ENCODE results near the gene FOXN1.
A peak's percentile ranks its signal among the peaks of the same experiment; 100 is the strongest.

The FOXN1 gene

DNA sequence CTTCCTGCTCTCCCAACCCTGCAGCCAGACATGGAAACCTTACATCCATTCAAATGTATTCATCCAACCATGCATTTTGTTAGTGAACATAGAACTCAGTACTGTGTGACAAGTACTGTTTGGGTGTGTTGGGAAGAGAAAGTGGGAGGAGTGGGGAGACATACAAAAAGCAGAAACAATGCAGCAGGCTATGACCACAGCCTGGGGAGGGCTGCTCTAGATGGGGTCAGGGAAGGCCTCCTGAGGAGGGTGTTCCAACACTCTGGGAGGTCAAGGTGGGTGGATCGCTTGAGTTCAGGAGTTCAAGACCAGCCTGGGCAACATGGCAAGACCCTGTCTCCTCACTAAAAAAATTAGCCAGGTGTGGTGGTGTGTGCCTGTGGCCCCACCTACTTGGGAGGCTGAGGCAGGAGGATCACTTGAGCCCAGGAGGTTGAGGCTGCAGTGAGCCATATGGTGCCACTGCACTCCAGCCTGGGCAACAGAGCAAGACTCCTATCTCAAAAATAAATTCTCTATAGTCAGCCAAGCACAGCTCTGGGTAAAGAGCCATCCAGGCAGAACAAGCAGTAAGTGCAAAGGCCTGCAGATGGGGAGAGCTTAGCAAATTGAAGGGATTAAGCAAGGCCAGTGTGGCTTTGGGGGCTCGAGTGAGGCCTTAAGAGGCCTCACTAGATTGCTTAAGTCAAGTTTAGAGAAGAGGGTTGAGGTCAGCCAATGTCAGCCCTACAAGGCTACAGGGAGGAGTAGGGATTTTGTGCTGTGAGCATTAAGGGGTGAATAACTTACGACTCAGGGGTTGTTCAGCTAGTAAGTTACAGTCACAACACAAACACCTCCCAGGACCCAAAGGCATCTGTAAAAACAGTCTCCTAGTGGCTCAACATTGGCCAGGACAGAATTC is 27.2 kb upstream of the FOXN1 start:
- DNase-seq (ENCODE audit: low spot score) = no peak

DNA sequence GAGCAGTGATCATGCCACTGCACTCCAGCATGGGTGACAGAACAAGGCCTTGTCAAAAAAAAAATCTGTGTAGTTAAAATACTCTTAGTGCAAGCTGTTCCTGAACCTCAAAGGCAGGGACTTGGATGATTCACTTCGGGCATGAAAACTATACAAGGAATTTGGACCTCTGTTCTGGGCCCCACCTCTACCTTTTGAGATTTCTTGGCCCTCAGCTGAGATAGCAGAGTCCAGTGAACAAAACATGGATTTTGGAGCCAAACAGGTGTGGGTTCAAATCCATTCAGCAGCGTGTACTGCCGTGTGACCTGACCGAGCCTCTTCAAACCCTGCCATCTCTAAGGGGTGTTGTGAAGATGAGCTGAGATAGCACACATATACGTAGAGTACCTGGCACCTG is 25.9 kb upstream of the FOXN1 start:
- no peak for DNase-seq (ENCODE audit: low spot score)

DNA sequence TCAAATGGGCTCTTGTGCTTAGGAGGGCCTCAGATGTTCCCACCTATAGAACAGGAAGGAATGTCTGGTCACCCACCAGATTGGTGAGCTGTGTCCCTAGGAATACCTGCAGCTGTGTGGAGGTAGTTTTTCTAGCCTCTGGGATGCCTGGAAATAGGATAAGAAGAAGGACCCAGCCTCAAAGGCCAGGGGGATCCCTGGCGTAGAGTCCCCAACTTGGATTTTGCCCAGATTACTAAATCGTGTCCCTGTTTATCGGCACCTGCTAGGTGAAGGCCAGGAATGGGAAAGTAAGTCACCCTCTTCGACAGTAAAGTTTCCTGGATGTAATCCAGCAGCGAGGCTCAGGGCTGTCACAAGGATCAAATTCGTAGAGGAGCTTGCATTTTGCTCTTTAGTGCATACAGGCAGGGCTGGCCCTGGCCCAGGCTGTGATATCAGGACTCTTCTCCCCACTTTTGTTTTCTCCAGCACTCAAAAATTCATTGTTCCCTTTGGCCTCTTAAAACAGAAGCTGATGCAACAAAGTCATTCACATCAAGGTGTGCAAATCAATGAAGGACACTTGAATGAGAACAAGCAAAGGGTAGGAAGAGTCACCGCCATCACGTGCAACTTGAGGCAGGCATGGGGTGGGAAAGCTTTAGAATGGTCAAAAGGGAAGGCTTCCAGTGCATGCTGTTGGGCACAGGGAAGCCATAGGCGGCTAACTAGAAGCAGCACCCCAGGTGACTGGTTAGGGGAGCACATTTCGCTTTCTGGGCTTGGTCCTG is 25.2 kb upstream of the FOXN1 start:
- DNase-seq (ENCODE audit: low spot score) = no peak

DNA sequence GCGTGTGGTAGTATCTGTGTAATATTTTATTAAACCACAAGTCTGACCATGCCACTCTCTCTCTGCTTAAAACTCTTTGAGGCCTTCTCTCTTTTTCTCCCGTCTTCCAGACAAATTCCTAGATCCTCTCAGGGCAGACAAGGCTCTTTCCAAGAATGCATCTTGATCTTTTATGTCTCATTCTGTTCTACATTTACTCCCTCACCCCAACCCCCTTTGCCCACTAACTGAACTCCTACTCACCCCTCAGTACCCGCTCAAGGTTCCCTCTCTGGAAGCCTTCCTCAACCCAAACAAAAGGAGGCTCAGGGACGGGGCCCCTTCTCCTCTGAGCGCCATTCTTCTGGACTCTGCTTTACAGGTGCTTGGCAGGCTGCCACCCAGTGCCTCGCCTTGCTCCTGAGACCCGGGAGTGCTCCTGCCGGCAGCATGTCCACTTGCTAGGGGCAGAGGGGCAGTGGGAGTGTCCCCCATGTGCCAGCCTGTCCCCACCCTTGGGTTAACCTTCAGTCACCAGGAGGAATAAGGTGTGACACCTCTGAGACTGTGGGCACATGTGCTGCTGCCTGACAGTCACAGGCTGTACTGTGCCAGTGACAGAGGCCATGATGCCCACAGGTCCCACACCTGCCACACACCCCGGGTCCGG is 23.5 kb upstream of the FOXN1 start:
- DNase-seq (ENCODE audit: low spot score) = no peak

DNA sequence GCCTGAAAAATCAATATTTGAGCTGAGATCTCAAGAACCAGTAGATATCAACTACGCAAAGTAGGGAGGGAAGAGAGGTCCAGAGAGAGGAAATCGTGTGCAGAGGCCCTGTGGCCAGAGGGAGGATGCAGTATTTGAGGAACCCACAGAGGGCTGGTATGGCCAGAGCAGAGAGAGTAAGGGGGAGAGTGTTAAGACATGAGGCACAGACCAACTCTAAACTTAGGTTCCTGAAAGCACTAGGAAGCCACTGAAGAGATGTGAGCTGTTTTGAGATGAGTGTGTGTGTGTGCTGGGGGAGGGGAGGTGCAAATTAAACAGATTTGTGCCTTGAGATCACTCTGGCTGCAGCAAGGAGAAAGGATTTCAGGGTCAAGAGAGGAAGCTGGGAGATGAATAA is 21.9 kb upstream of the FOXN1 start:
- no peak for DNase-seq (ENCODE audit: low spot score)

DNA sequence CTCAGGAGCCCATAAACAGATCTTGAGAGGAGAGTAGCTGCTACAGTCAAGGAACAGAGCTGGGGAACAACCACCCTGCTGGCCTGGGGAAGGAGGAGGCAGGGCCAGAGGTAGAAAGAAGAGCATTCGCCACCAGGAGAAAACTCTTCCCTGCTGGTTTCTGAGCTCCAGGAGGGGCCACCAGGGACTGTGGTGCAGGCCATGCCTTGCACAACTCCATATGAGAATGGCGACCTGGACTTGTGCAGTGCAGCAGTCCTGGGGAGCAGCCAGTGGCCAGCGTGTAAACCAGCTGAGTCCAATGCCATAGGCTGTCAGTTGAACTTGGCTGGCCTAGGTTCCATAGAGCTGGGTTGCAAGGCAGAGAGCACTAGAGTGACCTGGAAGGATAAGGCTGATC is 21.1 kb upstream of the FOXN1 start:
- no peak for DNase-seq (ENCODE audit: low spot score)

DNA sequence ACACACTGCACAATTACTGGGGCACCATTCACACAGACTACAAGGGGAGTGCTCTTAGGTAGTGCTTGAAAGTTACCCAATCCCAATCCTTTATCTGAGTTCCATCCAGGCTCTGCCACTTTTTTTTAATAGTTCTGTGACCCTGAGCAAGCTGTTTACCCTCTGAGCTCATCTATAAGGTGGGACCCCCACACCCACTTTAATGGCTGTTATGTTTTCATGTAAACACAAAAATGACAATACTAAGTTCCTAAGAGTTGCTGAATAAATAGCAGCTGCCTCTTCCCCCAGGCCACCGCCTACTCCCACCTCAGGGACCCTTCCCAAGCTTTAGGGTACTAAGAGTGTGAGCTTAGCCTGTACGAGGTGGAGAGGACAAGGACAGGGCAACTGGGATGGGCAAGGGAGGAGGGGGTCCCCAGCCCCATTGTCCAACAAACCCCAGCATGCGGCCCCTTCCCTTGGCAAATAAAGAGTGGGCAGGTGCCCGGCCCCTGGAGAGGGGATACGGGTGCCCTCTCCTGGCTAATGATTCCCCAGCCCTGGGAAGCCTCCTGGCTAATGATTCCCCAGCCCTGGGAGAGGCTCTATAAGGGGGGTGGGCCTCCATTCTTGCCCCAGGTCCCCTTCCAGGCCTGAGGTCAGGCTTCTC is 18.1 kb upstream of the FOXN1 start:
- DNase-seq (ENCODE audit: low spot score) = no peak

DNA sequence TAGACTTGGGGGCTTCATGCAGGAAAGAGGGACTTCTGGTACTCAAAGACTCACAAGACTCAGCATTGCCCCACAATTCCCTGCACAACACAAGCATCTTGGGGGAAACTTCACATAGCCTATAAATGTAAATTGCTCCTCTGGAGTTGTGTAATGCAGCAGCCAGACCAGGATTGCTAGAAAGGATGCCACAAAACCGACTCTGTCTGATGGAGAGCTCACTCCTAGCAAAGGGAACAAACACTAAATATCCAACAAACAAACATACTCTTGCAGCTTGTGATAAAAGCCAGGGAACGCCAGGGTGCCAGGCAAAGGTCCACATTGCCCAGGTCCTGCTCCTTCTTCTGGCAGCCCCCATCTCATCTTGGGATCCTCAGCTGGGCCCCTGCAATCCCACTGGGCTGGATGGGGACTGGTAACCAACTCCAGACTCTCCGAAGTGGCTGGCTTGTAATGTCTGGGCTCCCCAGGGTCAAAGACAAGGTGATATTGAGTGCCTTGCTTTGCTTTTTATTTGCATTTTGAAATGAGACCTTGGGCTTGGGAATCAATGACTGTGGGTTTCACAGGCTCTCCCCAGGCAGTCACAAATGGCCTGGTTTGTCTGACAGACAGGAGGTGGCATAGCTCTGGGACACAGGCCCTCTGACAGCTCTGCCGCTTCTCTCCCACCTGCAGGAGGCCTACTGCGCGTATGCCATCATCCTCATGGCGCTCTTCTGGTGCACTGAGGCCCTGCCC is 17.4 kb upstream of the FOXN1 start:
- no peak for DNase-seq (ENCODE audit: low spot score)

DNA sequence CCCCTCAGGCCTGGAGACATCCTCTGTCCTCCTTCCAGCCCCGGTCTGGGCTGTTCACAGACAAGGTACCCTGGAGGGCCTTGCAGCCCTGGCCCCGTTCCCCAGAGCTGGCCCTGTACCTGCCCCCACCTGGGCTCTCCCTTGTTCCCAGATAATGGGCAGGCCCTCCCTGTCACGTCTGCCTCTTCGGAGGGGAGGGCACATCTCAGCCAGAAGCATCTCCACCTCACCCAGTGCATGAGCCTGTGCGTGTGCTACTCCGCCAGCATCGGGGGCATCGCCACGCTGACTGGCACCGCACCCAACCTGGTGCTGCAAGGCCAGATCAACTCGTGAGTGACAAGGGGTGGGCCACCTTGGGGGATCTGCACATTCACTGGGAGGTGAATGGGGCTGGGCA is 14.9 kb upstream of the FOXN1 start:
- DNase-seq (ENCODE audit: low spot score) = no peak

DNA sequence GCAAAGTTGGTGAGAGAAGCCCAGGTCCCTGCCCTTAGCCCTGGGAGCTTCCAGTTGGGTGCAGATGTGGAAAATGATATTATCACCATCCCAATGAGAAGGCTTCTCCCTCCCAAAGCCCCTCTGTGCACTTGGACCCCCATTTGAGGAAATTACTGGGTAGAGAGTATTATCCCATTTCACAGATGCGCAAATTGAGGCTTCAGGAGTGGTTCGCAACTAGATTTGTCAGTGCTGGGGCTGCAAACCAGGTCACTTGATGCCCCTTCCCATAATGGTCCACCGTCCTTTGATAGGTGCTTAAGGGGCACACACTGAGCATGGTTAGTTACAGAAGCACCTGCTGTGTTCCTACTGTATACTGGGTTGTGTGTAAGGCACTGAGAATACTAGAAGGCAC is 14.3 kb upstream of the FOXN1 start:
- DNase-seq (ENCODE audit: low spot score) = no peak

DNA sequence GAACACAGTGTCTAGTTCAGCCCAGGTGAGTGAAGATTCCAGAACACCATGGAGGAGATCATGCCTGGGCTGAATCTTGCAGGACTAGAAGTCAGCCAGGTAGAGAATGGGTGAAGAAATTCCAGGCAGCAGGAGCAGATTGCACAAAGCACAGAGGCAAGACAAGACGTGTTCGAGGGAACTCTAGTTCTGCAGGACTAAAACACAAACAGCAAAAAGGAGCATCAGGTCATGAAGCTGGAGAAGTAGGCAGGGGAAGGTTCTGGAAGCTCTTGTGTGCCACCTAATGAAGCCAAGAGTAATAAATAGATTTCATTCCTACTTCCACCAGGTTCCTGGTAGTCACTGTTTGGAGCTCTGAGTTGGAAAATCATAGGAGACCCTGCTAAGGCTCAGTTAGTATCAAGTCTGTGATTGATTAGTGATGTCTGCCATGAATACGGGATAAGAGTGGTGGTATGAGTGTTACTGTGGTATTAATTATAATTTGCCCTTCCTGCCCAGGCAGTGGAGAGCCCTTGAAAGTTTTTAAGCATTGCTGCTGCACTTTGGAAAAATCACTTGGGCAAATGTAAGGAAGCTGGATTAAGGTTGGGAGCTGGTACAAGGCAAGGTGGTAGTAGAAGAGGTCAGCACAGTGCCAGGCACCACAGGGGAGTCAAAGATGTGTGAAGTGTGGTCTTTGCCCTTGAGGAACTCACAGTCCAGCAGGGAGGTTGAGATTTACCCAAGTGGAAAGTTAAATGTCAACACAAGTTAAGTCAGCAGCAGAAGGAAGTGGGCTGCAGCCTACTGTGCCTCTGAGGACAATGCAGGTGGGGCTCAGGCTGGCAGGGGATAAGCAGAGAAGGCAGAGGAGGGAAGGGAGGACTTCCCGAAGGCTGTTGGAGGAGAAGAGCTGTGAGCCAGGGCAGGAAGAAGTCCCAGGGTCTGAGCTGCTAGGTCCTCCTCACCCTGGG is 13.5 kb upstream of the FOXN1 start:
- no peak for DNase-seq (ENCODE audit: low spot score)

DNA sequence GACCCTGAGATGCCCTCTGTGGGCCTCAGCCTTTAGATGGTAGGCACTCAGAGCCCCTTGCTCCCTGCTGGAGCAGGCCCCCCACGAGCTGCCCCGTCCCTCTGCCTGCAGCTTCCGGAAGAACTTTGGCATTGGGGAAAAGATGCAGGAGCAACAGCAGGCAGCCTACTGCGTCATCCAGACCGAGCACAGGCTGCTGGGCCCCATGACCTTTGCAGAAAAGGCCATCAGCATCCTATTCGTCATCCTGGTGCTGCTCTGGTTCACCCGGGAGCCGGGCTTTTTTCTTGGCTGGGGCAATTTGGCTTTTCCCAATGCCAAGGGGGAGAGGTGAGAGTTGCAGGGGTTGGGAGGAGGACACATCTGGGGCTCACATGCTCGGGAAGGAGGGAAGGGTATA is 12.7 kb upstream of the FOXN1 start:
- no peak for DNase-seq (ENCODE audit: low spot score)

DNA sequence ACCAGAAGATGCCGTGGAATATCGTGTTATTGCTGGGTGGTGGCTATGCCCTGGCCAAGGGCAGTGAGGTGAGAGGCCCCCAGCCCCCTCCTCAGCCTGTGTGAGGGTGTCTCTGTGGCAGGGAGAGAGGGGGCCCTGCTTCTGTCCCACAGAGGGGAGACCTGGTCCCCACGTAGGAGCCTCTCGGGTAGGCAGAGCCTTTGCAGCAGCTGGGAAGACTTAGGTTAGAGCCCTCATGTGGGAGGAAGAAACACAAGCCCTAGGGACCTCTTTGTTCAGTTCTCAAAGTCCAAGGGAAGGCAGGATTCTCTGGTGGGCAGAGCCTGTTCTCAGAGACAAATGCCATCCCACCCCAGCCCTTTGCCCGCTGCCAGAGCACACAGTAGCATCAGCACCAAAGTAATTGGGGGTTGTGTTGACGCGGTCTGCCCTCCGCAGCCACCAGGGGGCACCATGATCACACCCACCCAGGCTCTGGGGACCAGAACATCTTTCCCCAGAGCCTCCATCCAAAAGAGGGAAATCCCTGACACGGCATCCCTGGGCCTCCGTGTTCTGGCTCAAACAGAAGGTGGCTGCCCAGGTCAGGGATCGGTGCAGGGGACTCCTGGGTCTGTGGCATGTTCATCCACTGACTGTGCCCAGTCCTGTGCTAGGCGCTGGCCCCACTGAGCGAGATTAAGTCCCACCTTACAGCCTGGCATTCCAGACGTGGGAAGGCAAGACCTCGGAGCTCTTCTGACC is 11.5 kb upstream of the FOXN1 start:
- DNase-seq (ENCODE audit: low spot score) = peak; percentile 73

DNA sequence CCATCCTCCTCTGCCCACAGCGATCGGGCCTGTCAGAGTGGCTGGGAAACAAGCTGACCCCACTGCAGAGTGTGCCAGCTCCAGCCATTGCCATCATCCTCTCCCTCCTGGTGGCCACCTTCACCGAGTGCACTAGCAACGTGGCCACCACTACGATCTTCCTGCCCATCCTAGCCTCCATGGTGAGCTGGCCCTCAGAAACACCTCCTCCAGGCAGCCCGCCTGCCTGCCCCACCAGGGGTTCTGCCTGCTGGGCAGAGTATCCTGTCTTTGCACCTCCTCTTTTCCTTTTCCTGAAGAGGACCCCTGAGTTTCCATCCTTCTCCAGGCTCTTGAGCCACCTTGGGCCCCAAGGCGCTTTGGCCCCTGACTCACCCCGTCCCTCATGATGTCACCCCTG is 10.5 kb upstream of the FOXN1 start:
- no peak for DNase-seq (ENCODE audit: low spot score)

DNA sequence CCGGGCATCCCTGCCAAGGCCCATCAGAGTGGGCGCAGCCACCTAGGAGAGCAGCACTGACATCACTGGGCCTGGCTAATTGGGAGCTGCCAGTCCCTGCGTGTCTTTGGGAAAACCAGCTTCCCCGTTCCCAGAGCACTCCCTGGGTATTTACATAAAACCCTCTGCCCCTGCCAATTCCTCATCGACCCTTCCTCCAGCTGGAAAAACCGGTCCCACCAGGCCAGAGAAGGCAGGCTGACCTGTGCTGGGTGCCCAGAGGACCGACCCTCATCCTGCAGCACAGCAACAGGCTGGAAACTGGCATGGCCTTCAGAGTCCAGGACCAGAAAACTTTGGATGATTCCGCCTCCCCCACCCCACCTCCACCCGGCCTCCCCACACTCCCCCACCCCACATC is 8.2 kb upstream of the FOXN1 start:
- no peak for DNase-seq (ENCODE audit: low spot score)

DNA sequence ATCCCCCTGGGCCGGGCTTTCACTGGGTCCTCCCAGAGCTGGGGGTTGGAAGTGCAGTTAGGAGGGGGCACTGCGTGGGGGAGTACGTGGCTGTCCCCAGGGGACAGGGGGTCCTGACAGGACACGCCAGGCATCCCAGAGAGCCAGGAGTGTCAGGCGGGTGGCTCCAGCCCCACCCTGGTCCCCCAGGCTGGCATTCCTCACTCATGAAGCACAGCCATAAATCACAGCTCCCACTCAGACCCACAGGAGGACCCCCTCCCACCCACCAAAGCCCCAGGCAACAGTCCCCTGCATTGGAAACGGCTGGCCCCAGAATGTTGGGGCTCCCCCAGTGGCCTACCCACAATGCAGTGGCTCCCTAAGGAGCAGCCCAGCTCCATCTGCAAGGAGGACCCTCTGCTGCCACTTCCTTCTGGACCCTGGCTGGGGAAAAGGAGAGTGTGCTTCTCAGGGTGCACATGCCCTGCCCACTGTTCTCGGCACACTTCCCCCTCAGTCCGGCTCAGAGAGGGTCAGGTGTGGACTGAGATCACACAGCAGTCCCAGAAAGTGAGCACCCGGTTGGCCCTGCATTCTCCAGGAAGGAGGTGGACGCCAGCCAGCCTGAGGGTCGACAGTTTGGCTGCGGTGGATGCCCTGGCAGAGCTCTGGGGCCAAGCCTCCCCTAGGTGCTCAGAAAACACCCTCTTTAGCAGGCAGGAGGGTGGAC is 7.3 kb upstream of the FOXN1 start:
- no peak for DNase-seq (ENCODE audit: low spot score)

DNA sequence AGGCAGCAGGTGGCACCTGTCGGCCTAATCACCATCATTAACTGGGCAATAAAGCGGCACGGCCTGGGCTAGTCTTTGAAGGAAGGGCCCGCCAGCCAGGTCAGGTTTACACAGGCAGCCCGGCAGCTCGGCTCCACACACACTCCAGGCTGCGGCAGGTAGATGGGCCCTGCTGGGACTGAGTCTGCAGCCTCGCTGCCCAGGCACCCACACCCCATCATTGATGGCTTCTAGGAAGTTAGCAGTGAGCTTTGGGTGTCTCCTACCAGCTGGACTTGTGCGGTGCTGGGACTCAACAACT is 6.8 kb upstream of the FOXN1 start:
- DNase-seq (ENCODE audit: low spot score) = no peak

DNA sequence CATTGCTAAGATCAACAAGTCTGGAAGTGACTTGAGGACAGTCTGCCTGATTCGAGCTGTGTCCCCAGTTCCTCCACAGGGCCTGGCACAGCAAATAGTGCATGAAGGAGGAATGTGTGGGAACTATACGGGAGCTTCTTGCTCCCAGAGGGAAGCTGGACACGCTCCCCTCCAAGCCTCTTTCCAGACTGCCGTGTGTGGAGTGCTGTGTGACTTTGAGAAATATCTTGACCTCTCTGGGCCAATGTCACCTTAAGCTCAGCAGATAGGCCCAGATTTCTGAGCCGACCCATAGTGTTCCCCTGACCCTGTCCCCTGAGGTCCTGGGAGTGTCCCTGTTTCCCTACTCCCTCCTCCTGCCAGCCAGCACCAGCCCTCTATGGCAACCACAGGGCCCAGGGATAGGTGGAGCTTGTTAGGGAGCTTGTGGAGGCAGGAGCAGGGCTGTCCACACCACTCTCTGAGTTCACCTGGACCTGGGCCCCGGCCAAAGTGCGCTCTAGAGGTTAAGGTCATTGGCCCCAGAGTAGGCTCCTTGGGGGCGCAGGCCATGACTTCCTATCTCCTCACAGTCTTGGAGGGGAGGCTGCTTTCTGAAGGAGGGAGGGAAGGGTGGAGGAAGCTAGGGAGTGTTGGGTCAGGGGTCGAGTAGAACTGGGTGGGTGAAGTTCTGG is 6.3 kb upstream of the FOXN1 start:
- DNase-seq (ENCODE audit: low spot score) = no peak
